ENCODE results near the gene CPSF4.

CPSF4 gene

DNA sequence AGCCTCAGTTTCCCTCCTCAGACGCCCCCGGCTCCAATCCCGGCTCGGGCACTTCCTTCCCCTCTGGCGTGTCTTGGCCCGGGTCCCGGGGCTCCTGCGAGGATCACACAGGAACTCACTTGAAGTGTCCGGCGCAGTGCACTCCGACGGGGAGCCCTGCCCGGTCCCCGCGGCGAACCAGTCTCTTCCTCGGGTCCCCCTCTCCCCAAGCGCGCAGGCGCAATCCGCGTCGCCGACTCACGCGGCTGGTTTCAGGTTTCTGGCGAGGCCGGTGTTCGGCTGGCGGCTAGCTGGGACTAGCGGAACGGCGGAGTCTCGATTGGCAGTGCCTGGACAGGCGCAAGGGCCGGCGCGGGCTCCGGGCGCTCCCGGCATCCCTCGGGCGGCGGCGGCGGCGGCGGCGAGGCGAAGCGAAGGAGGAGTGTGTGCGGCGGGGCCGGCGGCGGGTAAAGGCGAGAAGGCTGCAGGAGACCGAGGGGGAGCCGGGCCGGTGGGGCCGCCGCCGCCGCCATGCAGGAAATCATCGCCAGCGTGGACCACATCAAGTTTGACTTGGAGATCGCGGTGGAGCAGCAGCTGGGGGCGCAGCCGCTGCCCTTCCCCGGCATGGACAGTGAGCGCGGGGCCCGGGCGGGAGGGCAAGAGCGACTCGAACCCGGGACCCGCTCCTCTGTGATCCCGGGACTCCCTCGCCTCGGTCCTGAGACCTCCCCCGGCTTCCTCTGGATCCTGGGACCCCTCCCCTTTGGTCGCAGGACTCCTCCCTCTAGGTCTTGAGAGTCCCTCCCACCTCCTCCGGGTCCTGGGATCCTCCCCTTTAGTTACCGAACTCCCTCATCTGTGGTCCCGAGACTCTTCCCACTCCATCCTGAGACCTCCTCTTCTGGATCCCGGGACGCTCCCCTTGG lies at the start of gene CPSF4, which contains the start of gene PTCD1:
Gene CPSF4, plus strand, starts transcription at position 371 of the 908 bp plus-strand sequence. Its CDS starts 140 bp downstream, at position 511.
Gene PTCD1, minus strand, starts transcription at position 226 of the 908 bp plus-strand sequence. CDS start 3,556 bp downstream, outside the sequence.
- in situ Hi-C loops (cut with MboI; ENCODE audit: low sequenced_read_pairs), result no loop called here

GRCh38 chr7:99389772-99390171 lies 49.0 kb upstream of the CPSF4 start:
- in situ Hi-C loops (cut with MboI; ENCODE audit: low sequenced_read_pairs), result no loop called here

- in situ Hi-C loops (cut with MboI; ENCODE audit: low sequenced_read_pairs), result no loop called here
Observed at GRCh38 chr7:99390941-99391602, 47.7 kb upstream of the CPSF4 start.

GRCh38 chr7:99392046-99392445 lies 46.7 kb upstream of the CPSF4 start:
- in situ Hi-C loops (cut with MboI; ENCODE audit: low sequenced_read_pairs), result no loop called here

DNA sequence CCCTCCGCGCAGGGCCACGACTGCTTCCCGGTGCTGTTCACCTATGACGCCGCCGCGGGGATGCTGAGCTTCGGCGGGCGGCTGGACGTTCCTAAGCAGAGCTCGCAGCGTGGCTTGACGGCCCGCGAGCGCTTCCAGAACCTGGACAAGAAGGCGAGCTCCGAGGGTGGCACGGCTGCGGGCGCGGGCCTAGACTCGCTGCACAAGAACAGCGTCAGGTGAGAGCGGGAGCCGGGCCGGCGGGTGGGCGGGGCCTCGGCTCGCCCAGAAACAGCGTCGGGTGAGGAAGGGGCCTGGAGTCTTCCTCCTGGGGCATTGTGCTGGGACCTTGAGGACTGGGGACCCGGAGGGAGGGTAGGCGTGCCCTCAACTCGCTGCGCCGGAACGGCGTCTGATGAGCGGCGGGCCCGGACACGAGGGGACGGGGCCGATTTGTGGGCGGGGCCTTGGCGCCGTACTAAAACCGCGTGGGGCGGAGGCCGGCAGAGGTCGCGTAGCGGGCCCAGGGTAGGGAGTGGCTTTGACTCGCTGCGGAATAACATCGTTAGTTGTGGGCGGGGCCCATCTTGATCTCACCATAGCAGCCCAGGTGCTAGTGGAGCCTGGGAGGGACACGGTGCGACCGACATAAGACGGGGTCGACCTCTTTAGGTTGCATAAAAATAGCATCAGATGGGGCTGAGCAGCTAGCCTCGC lies 45.9 kb upstream of the CPSF4 start:
- in situ Hi-C loops (cut with MboI; ENCODE audit: low sequenced_read_pairs), result no loop called here

- in situ Hi-C loops (cut with MboI; ENCODE audit: low sequenced_read_pairs), result no loop called here
Observed at GRCh38 chr7:99393355-99394187, 45.2 kb upstream of the CPSF4 start.

DNA sequence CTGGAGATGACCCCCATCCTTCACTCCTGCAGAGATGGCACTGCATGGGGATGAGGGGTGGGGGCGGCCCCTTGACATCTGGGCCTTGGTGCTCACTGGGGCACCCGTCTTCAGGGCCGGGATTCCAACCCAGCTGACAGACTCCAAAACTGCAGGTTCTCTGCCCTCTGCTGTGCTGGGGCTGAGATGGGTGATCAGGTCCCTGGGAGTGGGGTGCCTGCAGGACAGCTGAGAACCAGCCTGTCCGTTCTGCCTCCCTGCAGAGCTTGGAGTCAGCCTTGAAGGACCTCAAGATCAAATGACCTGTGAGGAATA lies 44.6 kb upstream of the CPSF4 start:
- in situ Hi-C loops (cut with MboI; ENCODE audit: low sequenced_read_pairs), result no loop called here

GRCh38 chr7:99395616-99396327 lies 43.0 kb upstream of the CPSF4 start:
- in situ Hi-C loops (cut with MboI; ENCODE audit: low sequenced_read_pairs), result no loop called here

GRCh38 chr7:99396418-99397296 lies 42.1 kb upstream of the CPSF4 start:
- in situ Hi-C loops (cut with MboI; ENCODE audit: low sequenced_read_pairs), result no loop called here

GRCh38 chr7:99397297-99397983 lies 41.3 kb upstream of the CPSF4 start:
- in situ Hi-C loops (cut with MboI; ENCODE audit: low sequenced_read_pairs), result no loop called here

DNA sequence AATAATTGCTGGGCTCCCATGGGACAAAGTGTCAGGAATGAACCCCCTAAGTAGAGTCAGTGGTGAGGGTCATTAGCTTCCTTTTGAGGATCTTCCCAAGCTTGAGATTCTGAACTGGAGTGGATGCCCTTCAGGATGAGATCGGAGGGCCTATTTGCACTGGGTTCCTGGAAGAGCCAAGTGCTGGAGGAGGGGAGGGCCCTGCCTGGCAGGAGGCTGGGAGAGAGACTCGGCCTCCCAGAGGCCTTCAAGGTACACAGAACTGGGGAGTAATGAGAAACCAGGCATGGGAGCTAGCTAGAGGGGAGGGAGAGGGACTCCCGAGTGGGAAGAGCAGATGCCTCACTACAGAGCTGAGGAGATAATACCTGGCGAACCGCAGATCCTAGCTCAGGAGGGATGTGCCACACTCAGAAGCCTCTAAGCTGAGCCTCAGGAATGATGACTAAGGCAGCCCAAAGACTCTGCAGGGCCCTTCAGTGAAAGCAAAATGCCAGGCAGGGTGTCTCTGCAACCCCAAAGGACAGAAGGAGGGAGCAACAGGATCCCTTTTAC lies 39.8 kb upstream of the CPSF4 start:
- in situ Hi-C loops (cut with MboI; ENCODE audit: low sequenced_read_pairs), result no loop called here

DNA sequence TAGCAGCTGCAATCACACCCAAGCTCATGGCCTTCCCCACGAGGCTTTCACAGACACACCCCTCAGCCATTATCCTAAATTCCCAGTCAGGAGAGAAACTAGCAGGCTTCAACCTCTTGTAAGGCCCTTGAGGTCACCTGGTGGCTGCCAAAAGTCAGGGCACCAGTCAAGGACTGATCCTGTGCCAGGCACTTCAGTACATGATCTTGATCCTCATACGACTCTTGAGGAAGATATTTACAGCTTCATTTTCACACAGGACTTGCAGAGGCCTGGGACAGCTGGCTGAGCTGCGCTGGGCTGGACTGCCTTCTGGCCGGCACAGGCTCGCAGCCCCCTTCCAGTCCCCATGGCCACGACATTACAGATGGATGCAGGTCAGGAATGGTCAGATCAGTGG lies 39.1 kb upstream of the CPSF4 start:
- in situ Hi-C loops (cut with MboI; ENCODE audit: low sequenced_read_pairs), result no loop called here

DNA sequence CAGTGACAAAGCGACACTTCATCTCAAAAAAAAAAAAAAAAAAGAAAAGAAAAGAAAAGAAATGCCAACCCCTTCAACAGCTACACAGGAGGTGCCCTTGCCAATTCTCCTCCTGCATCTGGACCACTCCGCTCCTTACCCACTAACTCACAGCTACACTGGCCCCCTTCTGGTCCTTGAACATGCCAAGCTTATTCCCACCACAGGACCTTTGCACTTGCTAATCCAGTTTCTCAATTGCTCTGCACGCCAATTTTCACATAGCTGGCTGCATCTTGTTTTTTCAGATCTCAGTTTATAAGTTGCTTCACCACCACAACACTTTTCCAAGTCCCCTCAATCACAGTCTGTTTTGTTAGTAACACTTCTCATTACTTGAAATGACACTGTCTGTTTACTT lies 35.9 kb upstream of the CPSF4 start:
- in situ Hi-C loops (cut with MboI; ENCODE audit: low sequenced_read_pairs), result no loop called here

GRCh38 chr7:99403764-99404163 lies 35.0 kb upstream of the CPSF4 start:
- in situ Hi-C loops (cut with MboI; ENCODE audit: low sequenced_read_pairs), result no loop called here

- in situ Hi-C loops (cut with MboI; ENCODE audit: low sequenced_read_pairs), result no loop called here
Observed at GRCh38 chr7:99404235-99404976, 34.3 kb upstream of the CPSF4 start.

DNA sequence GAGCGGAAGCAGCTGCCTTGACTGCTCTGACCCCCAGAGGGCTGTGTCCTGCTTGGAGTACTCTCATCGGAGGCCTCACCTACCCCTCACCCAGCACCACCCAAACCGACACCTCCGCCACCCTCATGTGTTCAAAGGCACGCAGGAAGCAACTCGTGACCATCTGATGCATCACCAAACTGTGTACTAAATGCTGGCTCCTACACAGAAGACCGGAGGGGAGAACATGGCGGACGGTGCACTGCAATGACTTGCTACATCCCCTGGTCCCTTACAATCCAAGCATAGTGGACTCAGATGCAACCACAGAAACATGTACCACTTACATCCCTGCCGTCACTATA lies 33.8 kb upstream of the CPSF4 start:
- in situ Hi-C loops (cut with MboI; ENCODE audit: low sequenced_read_pairs), result no loop called here

- in situ Hi-C loops (cut with MboI; ENCODE audit: low sequenced_read_pairs), result no loop called here
Observed at GRCh38 chr7:99406557-99406956, 32.2 kb upstream of the CPSF4 start.

All from HL-60/S4 treated with phorbol 12-myristate 13-acetate at 8.2 ng/mL for 4 days and 3 days (cell line).